Ammon's horn (tissue), 1 donor: Measurements from ENCODE around the gene LRP1-AS.

Source experiments
- DNase-seq: peaks from one replicate; pipeline ENCODE4 v3.0.0-alpha.2; 2016; ENCODE audit warnings: low spot score

Gene LRP1-AS

GRCh38 chr12:57146961-57147944 lies at the start of gene LRP1-AS:
LRP1-AS (minus strand) TSS chr12:57147619.
- DNase-seq, result no peak

GRCh38 chr12:57196956-57197355 lies 49.5 kb upstream of the LRP1-AS start:
- no peak for DNase-seq

GRCh38 chr12:57196439-57196838 lies 49.0 kb upstream of the LRP1-AS start:
- DNase-seq, result no peak

GRCh38 chr12:57195611-57196371 lies 48.4 kb upstream of the LRP1-AS start:
- DNase-seq, result no peak

GRCh38 chr12:57195186-57195585 lies 47.8 kb upstream of the LRP1-AS start:
- no peak for DNase-seq

GRCh38 chr12:57194253-57194652 lies 46.8 kb upstream of the LRP1-AS start:
- DNase-seq, result no peak

GRCh38 chr12:57193706-57194245 lies 46.4 kb upstream of the LRP1-AS start:
- no peak for DNase-seq

GRCh38 chr12:57192920-57193319 lies 45.5 kb upstream of the LRP1-AS start:
- DNase-seq, result no peak

- DNase-seq, result no peak
These were observed 44.0 kb upstream of the LRP1-AS start for GRCh38 chr12:57191410-57191809.

- no peak for DNase-seq
These were observed 43.4 kb upstream of the LRP1-AS start for GRCh38 chr12:57190821-57191220.

GRCh38 chr12:57190037-57190436 lies 42.6 kb upstream of the LRP1-AS start:
- peak; percentile 59 for DNase-seq

GRCh38 chr12:57188090-57188425 lies 40.6 kb upstream of the LRP1-AS start:
- DNase-seq, result no peak

GRCh38 chr12:57187222-57188089 lies 40.0 kb upstream of the LRP1-AS start:
- no peak for DNase-seq

GRCh38 chr12:57185906-57186508 lies 38.6 kb upstream of the LRP1-AS start:
- no peak for DNase-seq

- no peak for DNase-seq
These were observed 38.0 kb upstream of the LRP1-AS start for GRCh38 chr12:57185403-57185802.

GRCh38 chr12:57183939-57184725 lies 36.7 kb upstream of the LRP1-AS start:
- DNase-seq, result no peak

GRCh38 chr12:57182918-57183575 lies 35.6 kb upstream of the LRP1-AS start:
- peak; percentile 69 for DNase-seq

GRCh38 chr12:57181561-57182155 lies 34.2 kb upstream of the LRP1-AS start:
- DNase-seq, result no peak

- DNase-seq, result no peak
These were observed 33.7 kb upstream of the LRP1-AS start for GRCh38 chr12:57181072-57181471.
